B cell (primary cell): ENCODE results near the gene LCN10. TPM values are rescaled to one million over a fixed set of nuclear protein-coding genes. Genes with fewer than 3 reads are reported as not detected.

Experiments
- ATAC-seq: fragments of 200-7000 bp; cut with Tn5 transposase; one replicate; pipeline ENCODE4 v1.10.0; 2021; ENCODE audit warnings: low read depth, mild to moderate bottlenecking, moderate number of reproducible peaks, moderate library complexity
- CTCF ChIA-PET: fragments of 350-600 bp; sonication (Branson Sonifier 250); formaldehyde crosslinking; loops from one replicate; lab custom pipeline; 2021; ENCODE audit warnings: antibody characterized with exemption, inconsistent platforms; lab: Charles Lee
- POLR2A ChIA-PET: fragments of 350-600 bp; sonication (Branson Sonifier 250); formaldehyde crosslinking; loops from one replicate; lab custom pipeline; 2021; ENCODE audit warnings: antibody characterized with exemption; lab: Charles Lee
- DNase-seq: peaks from one replicate; pipeline ENCODE4 v3.0.0; 2013
- H2AFZ ChIP-seq: 2 replicates; pipeline ENCODE4 v1.6.1; 2012; ENCODE audit warnings: mild to moderate bottlenecking, low read depth, low read length; ENCODE audit not compliant: insufficient read depth, poor library complexity, severe bottlenecking
- H3K27ac ChIP-seq, 2 donors: 1 replicate in 1 of 2; 2 replicates in 1 of 2; pipeline ENCODE4 v1.5.1; 2012 to 2013; ENCODE audit warnings: low read length in 2 of 2, mild to moderate bottlenecking in 2 of 2, moderate library complexity in 1 of 2
- H3K27me3 ChIP-seq, 4 experiments: fragments of 200-600 bp in 1 of 4; sonication (generic) in 1 of 4; replicated peaks in 1 of 4; 1 replicate in 2 of 4; 2 replicates in 2 of 4; pipeline versions ENCODE4 v1.6.1 to v1.7.0; 2013 to 2016; ENCODE audit warnings: low read length in 3 of 4, mild to moderate bottlenecking in 2 of 4, mixed read lengths in 1 of 4, moderate library complexity in 1 of 4; ENCODE audit not compliant: insufficient read depth in 4 of 4, control insufficient read depth in 3 of 4; ENCODE audit errors: control extremely low read depth in 1 of 4
- H3K36me3 ChIP-seq, 2 experiments: replicated peaks in 1 of 2; 1 replicate in 1 of 2; 2 replicates in 1 of 2; pipeline versions ENCODE4 v1.6.1 to v1.7.1; 2013; ENCODE audit warnings: low read length in 1 of 2; ENCODE audit not compliant: insufficient read depth in 2 of 2, control insufficient read depth in 1 of 2; ENCODE audit errors: control extremely low read depth in 1 of 2, extremely low read depth in 1 of 2
- H3K4me1 ChIP-seq, 2 donors: fragments of 200-600 bp in 1 of 2; sonication (generic) in 1 of 2; 1 replicate in 1 of 2; 2 replicates in 1 of 2; pipeline versions ENCODE4 v1.5.1 to v1.6.1; 2013 to 2017; ENCODE audit warnings: low read length in 2 of 2; ENCODE audit not compliant: control insufficient read depth in 2 of 2, insufficient read depth in 2 of 2
- H3K4me2 ChIP-seq: replicated peaks from 2 replicates; pipeline ENCODE3; 2012; ENCODE audit warnings: mild to moderate bottlenecking, low read depth, low read length; ENCODE audit not compliant: poor library complexity, severe bottlenecking
- H3K4me3 ChIP-seq, 5 experiments: fragments of 200-600 bp in 1 of 5; sonication (generic) in 1 of 5; 1 replicate in 3 of 5; 2 replicates in 2 of 5; pipeline versions ENCODE4 v1.5.1 to v1.7.0; 2011 to 2016; ENCODE audit warnings: low read length in 4 of 5, mild to moderate bottlenecking in 4 of 5, low read depth in 2 of 5, control low read depth in 1 of 5, moderate library complexity in 1 of 5; ENCODE audit not compliant: insufficient read depth in 1 of 5; ENCODE audit errors: control extremely low read depth in 1 of 5, extremely low read depth in 1 of 5
- H3K79me2 ChIP-seq: fragments of 200-600 bp; sonication (generic); one replicate; pipeline ENCODE4 v1.6.0; 2016; ENCODE audit warnings: low read length; ENCODE audit not compliant: control insufficient read depth, insufficient read depth
- H3K9ac ChIP-seq: fragments of 200-600 bp; sonication (generic); 2 replicates; pipeline ENCODE4 v1.6.1; 2017; ENCODE audit warnings: mild to moderate bottlenecking, low read length, moderate library complexity
- H3K9me3 ChIP-seq, 3 donors: one replicate each; pipeline versions ENCODE4 v1.6.1 to v1.7.1; 2013; ENCODE audit warnings: low read length in 2 of 3; ENCODE audit not compliant: control insufficient read depth in 2 of 3, insufficient read depth in 1 of 3; ENCODE audit errors: control extremely low read depth in 1 of 3
- H4K20me1 ChIP-seq: 2 replicates; pipeline ENCODE4 v1.6.0; 2012; ENCODE audit warnings: mild to moderate bottlenecking, low read length; ENCODE audit not compliant: insufficient read depth, control insufficient read depth, poor library complexity, severe bottlenecking
- H3K27ac Mint-ChIP-seq: one replicate; pipeline ENCODE4 v1.8.0; 2021; ENCODE audit warnings: mixed read lengths
- H3K27me3 Mint-ChIP-seq: one replicate; pipeline ENCODE4 v1.8.0; 2021; ENCODE audit warnings: mixed read lengths
- H3K4me1 Mint-ChIP-seq: one replicate; pipeline ENCODE4 v1.8.0; 2021; ENCODE audit warnings: mixed read lengths
- H3K4me3 Mint-ChIP-seq: one replicate; pipeline ENCODE4 v1.8.0; 2021; ENCODE audit warnings: mixed read lengths
- H3K9me3 Mint-ChIP-seq: one replicate; pipeline ENCODE4 v1.8.0; 2022; ENCODE audit warnings: mixed read lengths; ENCODE audit not compliant: insufficient read depth
- EZH2 ChIP-seq: IDR thresholded peaks from 2 replicates; pipeline ENCODE4 v1.6.1; 2012; ENCODE audit warnings: borderline replicate concordance, low read depth, mild to moderate bottlenecking, moderate library complexity, low read length; ENCODE audit not compliant: insufficient read depth, poor library complexity, severe bottlenecking
- WGBS: methylation state at CpG from one replicate; pipeline ENCODE4 v1.1.5; 2013; ENCODE audit warnings: missing lambda C conversion rate; ENCODE audit not compliant: insufficient coverage; 5-methylcytosine and 5-hydroxymethylcytosine counted together
- intact Hi-C: fragments of 100-400 bp; cut with micrococcal nuclease; formaldehyde crosslinking; loops from one replicate; pipeline ENCODE4 v1.10.0; 2022
- polyA plus RNA-seq: library from polyadenylated mRNA; depleted of rRNA; stranded (reverse); fragments of >200 nt; gene quantifications from 2 replicates; pipeline ENCODE4 v1.2.3, GENCODE V29; 2012
- total RNA-seq, 2 donors: library from RNA; stranded (reverse); fragments of 120-200 nt in 1 of 2; gene quantifications; 1 replicate in 1 of 2; 2 replicates in 1 of 2; pipeline versions ENCODE4 v1.2.3 to v1.2.4, GENCODE V29; 2013 to 2022
- TF ChIP-seq, protein P1 (sequence below): fragments of 200-600 bp; IDR thresholded peaks from one replicate; pipeline ENCODE4 v1.8.0; 2022; ENCODE audit warnings: antibody characterized with exemption, mild to moderate bottlenecking

Gene LCN10
- total and polyA plus RNA-seq, 2 donors (not counting 1 experiment from before 2014, with no cell fraction given) = 76.3 to 93.0 TPM

DNA sequence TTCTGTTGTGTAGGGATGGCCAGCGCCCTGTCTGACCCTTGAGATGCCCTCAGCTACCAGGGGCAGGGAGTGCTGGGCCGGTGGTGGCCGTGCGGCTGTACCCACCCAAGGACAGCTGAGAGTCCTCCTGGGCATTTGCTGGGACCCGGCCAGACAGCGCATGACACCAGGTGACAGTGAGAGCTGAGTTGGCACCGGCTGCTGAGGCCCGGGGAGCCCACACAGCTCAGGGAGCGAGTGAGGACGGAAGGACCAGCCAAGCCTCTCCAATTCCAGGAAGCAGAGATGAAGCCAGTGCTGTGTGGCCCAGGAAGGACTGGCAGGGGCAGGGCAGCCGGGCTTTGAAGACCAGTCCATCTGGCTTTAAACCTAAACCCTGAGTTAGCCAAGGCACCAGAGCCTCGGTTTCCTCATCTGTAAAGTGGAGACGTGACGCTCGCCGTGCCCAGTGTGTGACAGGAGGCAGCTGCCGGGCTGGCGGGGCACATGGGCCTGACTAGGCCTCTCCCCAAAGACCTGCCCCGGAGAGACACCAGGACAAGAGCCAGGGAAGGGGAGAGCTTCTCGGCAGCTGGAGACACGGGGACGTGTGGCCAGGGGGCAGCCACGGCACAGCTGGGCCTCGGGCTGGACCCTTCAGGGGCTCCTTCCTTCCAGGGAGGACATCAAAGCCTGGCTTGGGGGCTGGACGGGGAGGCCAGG, 52.5 kb downstream of the LCN10 start:
- Histone ChIP-seq H4K20me1 (peaks cover 14% of the 10 kb centered on the region), H3K9me3 (peaks cover 0 to 9% (median 0%) of the 10 kb centered on the region in 3 donors), H3K36me3 (no peaks in the 10 kb centered on the region), H3K4me2 (no peak overlapping the region), H3K4me1 (peaks cover 14 to 22% of the 10 kb centered on the region in 2 donors), H3K27me3 (peaks cover 0 to 4% (median 0%) of the 10 kb centered on the region in 4 experiments), H3K79me2 (peaks cover 11% of the 10 kb centered on the region), H3K4me3 (no peak overlapping the region), H2AFZ (no peak overlapping the region), H3K9ac (no peak overlapping the region), H3K27ac (no peak overlapping the region)
- 93% methylated on average over 25 of the region's 25 CpGs for WGBS
- no peak overlapping the region for H3K4me3 Mint-ChIP-seq
- H3K27ac Mint-ChIP-seq = no peak overlapping the region
- intact Hi-C loops = no loop called here
- no peaks in the 10 kb centered on the region for H3K9me3 Mint-ChIP-seq
- peaks cover 14% of the 10 kb centered on the region for H3K4me1 Mint-ChIP-seq
- CTCF ChIA-PET = no interaction called here
- H3K27me3 Mint-ChIP-seq = peaks cover 6% of the 10 kb centered on the region
- POLR2A ChIA-PET = interaction anchor here (0.5 kb wide), 1 partner anchor 382 kb away, joined by 4 read pairs; no protein-coding TSS in a partner anchor
- TF ChIP-seq, protein P1, sequence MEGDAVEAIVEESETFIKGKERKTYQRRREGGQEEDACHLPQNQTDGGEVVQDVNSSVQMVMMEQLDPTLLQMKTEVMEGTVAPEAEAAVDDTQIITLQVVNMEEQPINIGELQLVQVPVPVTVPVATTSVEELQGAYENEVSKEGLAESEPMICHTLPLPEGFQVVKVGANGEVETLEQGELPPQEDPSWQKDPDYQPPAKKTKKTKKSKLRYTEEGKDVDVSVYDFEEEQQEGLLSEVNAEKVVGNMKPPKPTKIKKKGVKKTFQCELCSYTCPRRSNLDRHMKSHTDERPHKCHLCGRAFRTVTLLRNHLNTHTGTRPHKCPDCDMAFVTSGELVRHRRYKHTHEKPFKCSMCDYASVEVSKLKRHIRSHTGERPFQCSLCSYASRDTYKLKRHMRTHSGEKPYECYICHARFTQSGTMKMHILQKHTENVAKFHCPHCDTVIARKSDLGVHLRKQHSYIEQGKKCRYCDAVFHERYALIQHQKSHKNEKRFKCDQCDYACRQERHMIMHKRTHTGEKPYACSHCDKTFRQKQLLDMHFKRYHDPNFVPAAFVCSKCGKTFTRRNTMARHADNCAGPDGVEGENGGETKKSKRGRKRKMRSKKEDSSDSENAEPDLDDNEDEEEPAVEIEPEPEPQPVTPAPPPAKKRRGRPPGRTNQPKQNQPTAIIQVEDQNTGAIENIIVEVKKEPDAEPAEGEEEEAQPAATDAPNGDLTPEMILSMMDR = no peak
- TF ChIP-seq EZH2 = no peak
- no peak for ATAC-seq
- no peak for DNase-seq

DNA sequence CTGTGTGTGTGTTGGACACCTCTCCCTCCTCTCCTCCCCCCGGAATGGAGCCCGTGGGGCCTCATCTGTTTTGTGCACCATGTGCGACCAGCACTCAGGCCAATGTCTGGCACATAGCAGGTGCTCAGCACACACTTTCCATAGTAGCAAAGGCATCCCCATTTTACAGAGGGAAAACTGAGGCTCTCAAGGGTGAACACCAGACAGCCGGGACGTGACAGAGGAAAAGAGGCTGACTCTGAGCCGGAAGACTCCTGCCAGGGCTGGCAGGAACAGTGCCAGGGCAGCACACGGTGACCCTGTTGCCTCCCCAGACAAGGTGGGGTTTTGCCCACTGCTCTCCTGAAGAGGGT, 53.7 kb downstream of the LCN10 start:
- DNase-seq = no peak

More for the DNA sequence above, 53.7 kb downstream of the LCN10 start:
- peaks cover 20% of the 10 kb centered on the region for H3K79me2 ChIP-seq
- POLR2A ChIA-PET = interaction anchor here (0.6 kb wide), 1 partner anchor 72 kb away, joined by 3 read pairs; no protein-coding TSS in a partner anchor
- no peak overlapping the region for H3K9ac ChIP-seq
- H3K9me3 ChIP-seq = peaks cover 0 to 9% (median 0%) of the 10 kb centered on the region in 3 donors
- TF ChIP-seq, protein P1 = no peak
- TF ChIP-seq EZH2 = no peak
- Mint-ChIP-seq H3K27me3 (peaks cover 6% of the 10 kb centered on the region), H3K27ac (peak overlapping the region; percentile 77), H3K9me3 (no peaks in the 10 kb centered on the region), H3K4me1 (peaks cover 14% of the 10 kb centered on the region), H3K4me3 (peak overlapping the region; percentile 66)
- H3K4me1 ChIP-seq = peaks cover 14 to 22% of the 10 kb centered on the region in 2 donors
- H3K27ac ChIP-seq = no peak overlapping the region
- H2AFZ ChIP-seq = no peak overlapping the region
- H3K27me3 ChIP-seq = no peaks in the 10 kb centered on the region
- H3K4me3 ChIP-seq = no peak overlapping the region
- intact Hi-C loops = no loop called here
- CTCF ChIA-PET = interaction anchor here (1.1 to 2.1 kb wide), 2 partner anchors 38 to 40 kb away, joined by 4 to 6 read pairs; no protein-coding TSS in a partner anchor
- 96% methylated on average over 6 of the region's 7 CpGs for WGBS
- ATAC-seq = no peak
- H4K20me1 ChIP-seq = peaks cover 25% of the 10 kb centered on the region
- H3K36me3 ChIP-seq = no peaks in the 10 kb centered on the region
- no peak overlapping the region for H3K4me2 ChIP-seq
